DOHH2 (cell line): ENCODE results near the gene TRMT44.

Experiments
- H3F3A ChIP-seq: fragments of 200-600 bp; sonication (generic), shearing (Covaris generic); 2 replicates; pipeline ENCODE4 v1.6.0; 2016; ENCODE audit warnings: antibody characterized with exemption, mild to moderate bottlenecking; ENCODE audit not compliant: control insufficient read depth, insufficient read depth
- H3K27ac ChIP-seq: fragments of 200-600 bp; sonication (generic); 2 replicates; pipeline ENCODE4 v1.5.1; 2014; ENCODE audit warnings: low read depth, mild to moderate bottlenecking, low read length, moderate library complexity
- H3K27me3 ChIP-seq: fragments of 200-600 bp; sonication (generic); 2 replicates; pipeline ENCODE4 v1.6.1; 2014; ENCODE audit warnings: mild to moderate bottlenecking, low read length, mixed read lengths; ENCODE audit not compliant: control insufficient read depth
- H3K36me3 ChIP-seq: fragments of 200-600 bp; sonication (generic); 2 replicates; pipeline ENCODE4 v1.6.1; 2014; ENCODE audit warnings: mild to moderate bottlenecking, low read length, moderate library complexity, mixed read lengths; ENCODE audit not compliant: control insufficient read depth
- H3K4me1 ChIP-seq: fragments of 200-600 bp; sonication (generic); 2 replicates; pipeline ENCODE4 v1.6.1; 2014; ENCODE audit warnings: mild to moderate bottlenecking, low read length, mixed read lengths; ENCODE audit not compliant: control insufficient read depth
- H3K4me2 ChIP-seq: fragments of 200-600 bp; sonication (generic); 2 replicates; pipeline ENCODE4 v1.6.0; 2014; ENCODE audit warnings: mild to moderate bottlenecking, low read length, moderate library complexity
- H3K4me3 ChIP-seq: fragments of 200-600 bp; sonication (generic); 2 replicates; pipeline ENCODE4 v1.5.1; 2014; ENCODE audit warnings: mild to moderate bottlenecking, low read length, mixed read lengths
- H3K79me2 ChIP-seq: fragments of 200-600 bp; sonication (generic); 2 replicates; pipeline ENCODE4 v1.6.1; 2014; ENCODE audit warnings: mild to moderate bottlenecking, low read length, mixed read lengths; ENCODE audit not compliant: control insufficient read depth
- H3K9me2 ChIP-seq: fragments of 200-600 bp; sonication (generic); replicated peaks from 2 replicates; pipeline ENCODE4 v1.6.1; 2014; ENCODE audit warnings: mild to moderate bottlenecking, low read length, mixed read lengths; ENCODE audit not compliant: control insufficient read depth
- H3K9me3 ChIP-seq: fragments of 200-600 bp; sonication (generic); 2 replicates; pipeline ENCODE4 v1.6.1; 2014; ENCODE audit warnings: antibody characterized with exemption, low read length, mixed read lengths; ENCODE audit not compliant: control insufficient read depth, insufficient read depth
- H4K20me1 ChIP-seq: fragments of 200-600 bp; sonication (generic); 2 replicates; pipeline ENCODE4 v1.6.0; 2014; ENCODE audit warnings: low read depth, mild to moderate bottlenecking, antibody characterized with exemption, low read length, moderate library complexity; ENCODE audit not compliant: control insufficient read depth, insufficient read depth
- CTCF ChIP-seq: fragments of 200-600 bp; sonication (generic); IDR thresholded peaks from one replicate; pipeline ENCODE4 v1.5.1; 2014; ENCODE audit warnings: antibody characterized with exemption, mild to moderate bottlenecking, low read depth, low read length; ENCODE audit not compliant: poor library complexity, severe bottlenecking
- EZH2phosphoT487 ChIP-seq: fragments of 200-600 bp; sonication (generic); IDR thresholded peaks from 2 replicates; pipeline ENCODE4 v1.6.1; 2017; ENCODE audit warnings: borderline replicate concordance, mild to moderate bottlenecking, antibody characterized with exemption, low read length, moderate library complexity, mixed read lengths

The TRMT44 gene

GRCh38 chr4:8438743-8439142, 1.8 kb upstream of the TRMT44 start:
- Histone ChIP-seq H3K27me3 (no peaks in the 10 kb centered on the region), H3K4me3 (peak overlapping the region; percentile 93; the same call in 1 of the 2 replicates), H3K36me3 (peaks cover 19% of the 10 kb centered on the region), H4K20me1 (peaks cover 13% of the 10 kb centered on the region; the same call in 1 of the 2 replicates), H3K9me3 (no peaks in the 10 kb centered on the region), H3F3A (peaks cover 8% of the 10 kb centered on the region), H3K4me1 (peaks cover 62% of the 10 kb centered on the region), H3K27ac (no peak overlapping the region), H3K79me2 (peaks cover 92% of the 10 kb centered on the region), H3K4me2 (peak overlapping the region; percentile 96), H3K9me2 (no peaks in the 10 kb centered on the region)
- TF ChIP-seq CTCF (no peak), EZH2phosphoT487 (no peak)

DNA sequence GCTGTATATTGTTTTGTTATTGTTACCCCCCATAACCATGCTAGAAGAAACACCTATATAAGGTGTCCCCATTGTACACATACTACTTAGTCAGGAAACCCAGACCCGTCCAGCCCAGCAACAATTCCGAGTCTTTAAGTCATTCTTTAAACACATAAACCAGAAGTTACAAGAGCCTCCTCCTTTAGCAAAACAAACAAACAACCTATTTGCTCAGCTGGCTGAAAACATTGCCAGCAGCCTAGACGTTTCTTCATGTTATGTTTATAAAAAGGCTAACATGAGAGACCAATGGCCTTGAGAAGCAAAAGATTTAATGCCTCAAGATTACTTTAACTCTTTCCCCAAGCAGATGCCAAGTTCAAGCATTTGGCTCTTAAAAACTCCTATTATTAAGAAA, 1.4 kb upstream of the TRMT44 start:
- Histone ChIP-seq H3K9me3 (no peaks in the 10 kb centered on the region), H3K4me1 (peaks cover 62% of the 10 kb centered on the region), H3K27me3 (no peaks in the 10 kb centered on the region), H3K79me2 (peaks cover 96% of the 10 kb centered on the region), H3K4me2 (peak overlapping the region; percentile 96), H3F3A (peaks cover 8% of the 10 kb centered on the region), H3K27ac (no peak overlapping the region), H3K9me2 (no peaks in the 10 kb centered on the region), H4K20me1 (peaks cover 13% of the 10 kb centered on the region; the same call in 1 of the 2 replicates), H3K36me3 (peaks cover 19% of the 10 kb centered on the region), H3K4me3 (peak overlapping the region; percentile 93)
- TF ChIP-seq EZH2phosphoT487 (no peak), CTCF (no peak)

DNA sequence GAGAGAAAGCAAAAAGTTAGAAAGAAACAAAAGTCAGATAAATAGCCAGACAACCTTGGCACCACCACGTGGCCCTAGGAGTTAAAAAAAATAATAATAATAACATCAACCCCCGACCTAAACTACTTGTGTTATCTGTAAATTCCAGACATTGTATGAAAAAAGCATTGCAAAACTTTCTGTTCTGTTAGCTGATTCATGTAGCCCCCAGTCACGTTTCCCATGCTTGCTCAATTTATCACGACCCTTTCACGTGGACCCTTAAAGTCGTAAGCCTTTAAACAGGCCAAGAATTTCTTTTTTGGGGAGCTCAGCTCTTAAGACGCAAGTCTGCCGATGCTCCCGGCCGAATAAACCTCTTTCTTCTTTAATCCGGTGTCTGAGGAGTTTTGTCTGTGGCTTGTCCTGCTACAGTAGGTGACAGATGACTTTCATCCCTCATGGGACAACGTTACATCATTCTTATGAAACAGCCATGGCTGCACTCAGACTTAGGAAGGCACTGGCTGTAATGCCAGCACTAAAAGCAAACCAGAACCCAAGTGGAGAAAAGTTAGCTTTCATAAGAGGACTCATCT, 574 bp upstream of the TRMT44 start:
- H3K4me3 ChIP-seq, result peak overlapping the region; percentile 93
- H3F3A ChIP-seq, result peaks cover 8% of the 10 kb centered on the region
- peak overlapping the region; percentile 96 for H3K4me2 ChIP-seq
- no peaks in the 10 kb centered on the region for H3K9me3 ChIP-seq
- H3K4me1 ChIP-seq, result peaks cover 58% of the 10 kb centered on the region
- H4K20me1 ChIP-seq, result peaks cover 13% of the 10 kb centered on the region; the same call in 1 of the 2 replicates
- peaks cover 97% of the 10 kb centered on the region for H3K79me2 ChIP-seq
- peak overlapping the region; percentile 70 for H3K27ac ChIP-seq
- no peaks in the 10 kb centered on the region for H3K27me3 ChIP-seq
- peaks cover 19% of the 10 kb centered on the region for H3K36me3 ChIP-seq
- TF ChIP-seq EZH2phosphoT487 (no peak), CTCF (no peak)
- no peaks in the 10 kb centered on the region for H3K9me2 ChIP-seq
